Left renal cortex interstitium (tissue), 4 donors: Measurements from ENCODE around the gene IFNA14. TPM values are rescaled to one million over a fixed set of nuclear protein-coding genes. Genes with fewer than 3 reads are reported as not detected.
"Not testable (repeated sequence)": the region's sequence is repeated elsewhere in the genome, so short reads cannot be mapped to it uniquely, and the experiment has no call there.

Source experiments
- DNase-seq, 4 donors: peaks; one replicate each; pipeline ENCODE4 v3.0.0-alpha.2; 2013; ENCODE audit warnings: low read depth in 4 of 4, low spot score in 2 of 4, missing footprints in 1 of 4
- polyA plus RNA-seq, 4 donors: library from polyadenylated mRNA; unstranded; fragments of 120-200 nt; gene quantifications; one replicate each; pipeline ENCODE4 v1.2.1, GENCODE V29; 2013; ENCODE audit not compliant: insufficient read length in 4 of 4

The IFNA14 gene
- polyA plus RNA-seq: not detected

- no peak for DNase-seq
These were observed at the start of gene IFNA14 for GRCh38 chr9:21239911-21240310. TSS of gene IFNA14 (minus strand) at chr9:21240005. CDS start at chr9:21239935, 70 bp downstream.

- no peak for DNase-seq
These were observed 47.5 kb upstream of the IFNA14 start for GRCh38 chr9:21287280-21287679.

- no peak for DNase-seq
These were observed 46.9 kb upstream of the IFNA14 start for GRCh38 chr9:21286659-21287058.

GRCh38 chr9:21286099-21286498 is 46.3 kb upstream of the IFNA14 start:
- DNase-seq: no peak

GRCh38 chr9:21281275-21281674 is 41.5 kb upstream of the IFNA14 start:
- no peak for DNase-seq

- DNase-seq: no peak
These were observed 28.5 kb upstream of the IFNA14 start for GRCh38 chr9:21268347-21268657.

- no peak for DNase-seq
These were observed 27.9 kb upstream of the IFNA14 start for GRCh38 chr9:21267485-21268346.

- DNase-seq: no peak
These were observed 27.1 kb upstream of the IFNA14 start for GRCh38 chr9:21266733-21267484.

- no peak for DNase-seq
These were observed 25.8 kb upstream of the IFNA14 start for GRCh38 chr9:21265421-21266189.

- DNase-seq: no peak
These were observed 15.9 kb upstream of the IFNA14 start for GRCh38 chr9:21255538-21256212.

GRCh38 chr9:21252721-21253547 is 13.1 kb upstream of the IFNA14 start:
- peak in 2 of 4 donors; percentile 6 to 11 for DNase-seq

- DNase-seq: no peak
These were observed 11.8 kb upstream of the IFNA14 start for GRCh38 chr9:21251638-21252037.

GRCh38 chr9:21251190-21251589 is 11.4 kb upstream of the IFNA14 start:
- no peak for DNase-seq

GRCh38 chr9:21244836-21245235 is 5.0 kb upstream of the IFNA14 start:
- DNase-seq: no peak

GRCh38 chr9:21236360-21236714 is 3.5 kb downstream of the IFNA14 start:
- not testable (repeated sequence) for DNase-seq

GRCh38 chr9:21235468-21236359 is 4.1 kb downstream of the IFNA14 start:
- DNase-seq: peak in 1 of 4 donors; percentile 7

- DNase-seq: no peak
These were observed 5.6 kb downstream of the IFNA14 start for GRCh38 chr9:21234153-21234687.

GRCh38 chr9:21233258-21233657 is 6.5 kb downstream of the IFNA14 start:
- no peak for DNase-seq
